GM12891 (cell line): ENCODE data around the gene PKNOX1.

ENCODE experiments used
- POLR2A ChIP-seq: IDR thresholded peaks from 2 replicates; pipeline ENCODE4 v1.6.1; 2011; ENCODE audit warnings: low read depth, low read length, control low read depth
- POLR2AphosphoS5 ChIP-seq: IDR thresholded peaks from 2 replicates; pipeline ENCODE4 v1.6.1; 2011; ENCODE audit warnings: low read depth, low read length, control low read depth
- POU2F2 ChIP-seq: IDR thresholded peaks from 2 replicates; pipeline ENCODE4 v1.6.1; 2011; ENCODE audit warnings: low read depth, mild to moderate bottlenecking, control low read depth, low read length, moderate library complexity
- TAF1 ChIP-seq: IDR thresholded peaks from 2 replicates; pipeline ENCODE4 v1.6.1; 2011; ENCODE audit warnings: low read depth, low read length, control low read depth

DNA sequence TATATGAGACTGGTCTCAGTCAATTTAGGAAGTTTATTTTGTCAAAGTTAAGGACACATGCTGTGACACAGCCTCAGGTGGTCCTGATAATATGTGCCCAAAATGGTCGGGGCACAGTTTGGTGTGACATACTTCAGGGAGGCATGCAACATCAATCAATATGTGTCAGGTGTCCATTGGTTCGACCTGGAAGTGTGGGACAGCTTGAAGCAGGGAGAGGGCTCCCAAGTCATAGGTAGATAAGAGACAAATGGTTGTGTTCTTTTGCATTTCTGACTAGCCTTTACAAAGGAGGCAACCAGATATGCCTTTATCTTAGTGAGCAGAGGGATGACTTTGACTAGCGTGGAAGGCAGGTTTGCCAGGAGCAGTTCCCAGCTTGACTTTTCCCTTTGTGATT is 44.4 kb upstream of the PKNOX1 start:
- no peak for TF ChIP-seq POLR2AphosphoS5
- TF ChIP-seq TAF1: no peak
- TF ChIP-seq POLR2A: no peak
- TF ChIP-seq POU2F2: no peak
